ENCODE data around the gene CELF3. TPM values are rescaled to one million over a fixed set of nuclear protein-coding genes. Genes with fewer than 3 reads are reported as not detected.

CELF3 gene
- total RNA-seq, 1 experiment from 2014 or later = not detected

- no peaks in the 10 kb centered on the region for H3K9me3 ChIP-seq (ENCODE audit: control insufficient read depth, insufficient read depth, low read depth, low read length)
- TF ChIP-seq REST (IDR thresholded peaks at IDR 0.05; ENCODE audit: insufficient read depth in 1 of 2, low read depth in 2 of 2, low read length in 1 of 2) = no peak
- H3K27ac ChIP-seq (ENCODE audit: low read length) = no peak overlapping the region
- POLR2A ChIA-PET = interaction anchor here (0.6 kb wide), 1 partner anchor 9 kb away, joined by 9 read pairs; no protein-coding TSS in a partner anchor
- CTCF ChIA-PET = interaction anchor here (0.7 kb wide), 2 partner anchors 104 to 267 kb away, joined by 5 to 6 read pairs; partner anchors contain the start of gene SNX27
- peaks cover 6% of the 10 kb centered on the region for H3K4me1 ChIP-seq (ENCODE audit: control insufficient read depth, insufficient read depth, low read length)
- in situ Hi-C loops (cut with HindIII; ENCODE audit: low pct_unique_long_range_greater_than_20kb, low sequenced_read_pairs) (no loop called here), intact Hi-C loops (cut with micrococcal nuclease; ENCODE audit: unreplicated experiment) (no loop called here)
- BruUV-seq (replicated peaks) = no TSS peak
- no peaks in the 10 kb centered on the region for H3K36me3 ChIP-seq (ENCODE audit: control insufficient read depth, insufficient read depth, low read length)
- DNase-seq (ENCODE audit: low read depth, low spot score) (no peak), ATAC-seq (no peak)
- no peaks in the 10 kb centered on the region; the same call in 1 of the 2 replicates for H3K27me3 ChIP-seq (ENCODE audit: control insufficient read depth, insufficient read depth, low read length)
- no peak overlapping the region for H3K4me3 ChIP-seq (ENCODE audit: low read depth in 2 of 2, low read length in 2 of 2)
These were observed 738 bp downstream of the CELF3 start for GRCh38 chr1:151715726-151716404.

- Histone ChIP-seq H3K27ac (ENCODE audit: low read length) (no peak overlapping the region), H3K27me3 (ENCODE audit: control insufficient read depth, insufficient read depth, low read length) (no peaks in the 10 kb centered on the region; the same call in 1 of the 2 replicates), H3K4me3 (ENCODE audit: low read depth in 2 of 2, low read length in 2 of 2) (no peak overlapping the region), H3K36me3 (ENCODE audit: control insufficient read depth, insufficient read depth, low read length) (no peaks in the 10 kb centered on the region), H3K9me3 (ENCODE audit: control insufficient read depth, insufficient read depth, low read depth, low read length) (no peaks in the 10 kb centered on the region), H3K4me1 (ENCODE audit: control insufficient read depth, insufficient read depth, low read length) (no peaks in the 10 kb centered on the region; the same call in 1 of the 2 replicates)
- no peak for TF ChIP-seq SIN3A (IDR thresholded peaks at IDR 0.05; ENCODE audit: borderline replicate concordance, insufficient read depth, low read depth, low read length)
- no peak for TF ChIP-seq POLR2AphosphoS5 (IDR thresholded peaks at IDR 0.05; ENCODE audit: low read depth, low read length)
- TF ChIP-seq REST (IDR thresholded peaks at IDR 0.05; ENCODE audit: insufficient read depth in 1 of 2, low read depth in 2 of 2, low read length in 1 of 2) = no peak
- no peak for TF ChIP-seq TCF7L2 (IDR thresholded peaks at IDR 0.05; ENCODE audit: low read depth, low read length)
- TF ChIP-seq CTCF (IDR thresholded peaks at IDR 0.05) = no peak
- POLR2A ChIA-PET = no interaction called here
- DNase-seq (ENCODE audit: low read depth, low spot score) (no peak), ATAC-seq (no peak)
- BruUV-seq (replicated peaks) = no TSS peak
- in situ Hi-C loops (cut with HindIII; ENCODE audit: low pct_unique_long_range_greater_than_20kb, low sequenced_read_pairs) (no loop called here), intact Hi-C loops (cut with micrococcal nuclease; ENCODE audit: unreplicated experiment) (no loop called here)
- CTCF ChIA-PET = interaction anchor here (0.5 kb wide), 1 partner anchor 159 kb away, joined by 8 read pairs; no protein-coding TSS in a partner anchor
These were observed 1.5 kb downstream of the CELF3 start for GRCh38 chr1:151714820-151715725.

Measured in Panc1 (cell line).